Measurements from ENCODE around the gene C2orf69.

C2orf69 gene

DNA sequence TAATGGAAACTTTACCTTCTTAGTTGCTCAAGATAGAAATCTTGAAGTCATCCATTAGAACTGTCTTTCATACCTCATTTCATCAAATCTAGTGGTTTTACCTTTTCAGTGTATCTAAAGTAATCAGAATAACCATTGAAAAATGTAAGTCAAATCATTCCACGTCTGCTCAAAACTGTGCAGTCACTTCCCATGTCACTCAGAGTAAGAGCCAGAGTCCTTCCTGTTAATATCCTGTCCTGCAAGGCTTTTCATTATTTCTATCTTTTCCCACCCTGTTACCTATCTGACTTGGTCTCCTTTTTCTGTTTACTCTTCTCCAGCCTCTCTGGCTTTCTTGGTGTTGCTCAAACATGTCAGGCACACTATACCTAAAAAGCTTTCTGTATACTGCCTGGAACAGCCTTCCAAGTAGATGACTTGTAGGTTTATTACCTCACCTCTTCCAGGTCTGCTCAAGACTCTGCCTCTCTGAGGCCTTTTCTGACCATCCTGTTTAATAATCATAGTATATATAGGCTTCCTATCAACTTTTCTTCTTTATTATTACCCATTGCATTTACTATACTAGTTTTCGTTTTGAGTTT, 3.4 kb downstream of the C2orf69 start:
- DNase-seq (ENCODE audit: low read depth), result no peak

- no peak for DNase-seq (ENCODE audit: low read depth)
Measured at GRCh38 chr2:199916980-199917379, 5.9 kb downstream of the C2orf69 start.

DNA sequence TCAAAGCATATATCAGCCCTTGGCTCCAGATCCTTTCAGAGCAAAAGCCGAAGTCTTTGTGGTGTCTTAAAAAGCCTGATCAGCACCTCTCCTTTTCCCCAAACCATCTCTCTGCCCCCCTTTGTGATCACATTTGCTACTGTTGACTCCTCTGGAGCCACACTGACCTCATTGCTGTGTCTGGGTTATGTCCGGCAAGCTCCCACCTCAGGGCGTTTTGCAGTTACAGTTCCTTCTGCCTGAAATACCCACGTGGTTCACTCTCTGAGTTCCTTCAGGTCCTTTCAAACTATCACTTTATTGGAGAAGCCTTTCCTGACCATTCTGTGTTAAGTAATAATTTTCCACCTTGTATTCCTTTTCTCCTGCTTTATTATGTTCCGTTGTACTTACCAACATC, 11.8 kb downstream of the C2orf69 start:
- DNase-seq (ENCODE audit: low read depth), result no peak

GRCh38 chr2:199923924-199924323, 12.8 kb downstream of the C2orf69 start:
- no peak for DNase-seq (ENCODE audit: low read depth)

- no peak for DNase-seq (ENCODE audit: low read depth)
Measured at GRCh38 chr2:199926806-199927205, 15.7 kb downstream of the C2orf69 start.

GRCh38 chr2:199928226-199928625, 17.1 kb downstream of the C2orf69 start:
- no peak for DNase-seq (ENCODE audit: low read depth)

DNA sequence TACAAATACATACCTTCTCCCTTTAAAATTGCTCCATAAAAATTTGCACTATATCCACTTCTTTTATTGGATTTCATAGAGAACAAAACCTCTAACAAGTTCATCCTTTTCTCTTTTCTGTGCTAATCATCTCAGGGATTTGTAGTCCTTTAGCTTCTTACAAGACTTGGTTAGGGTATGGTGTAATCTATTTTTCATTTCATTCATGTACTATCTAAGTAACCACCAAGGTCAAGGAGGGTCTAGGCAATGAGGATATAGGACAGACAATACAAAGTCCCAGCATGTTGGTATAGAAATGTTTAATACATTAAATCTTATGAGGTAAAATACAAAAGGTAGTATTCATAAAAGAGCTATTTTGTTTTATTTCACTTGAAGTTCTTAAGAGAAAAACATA, 17.5 kb downstream of the C2orf69 start:
- DNase-seq (ENCODE audit: low read depth), result no peak

- no peak for DNase-seq (ENCODE audit: low read depth)
Measured at GRCh38 chr2:199929262-199929661, 18.2 kb downstream of the C2orf69 start.

- DNase-seq (ENCODE audit: low read depth), result no peak
Measured at GRCh38 chr2:199932312-199932855, 21.3 kb downstream of the C2orf69 start.

GRCh38 chr2:199933466-199933865, 22.4 kb downstream of the C2orf69 start:
- DNase-seq (ENCODE audit: low read depth), result no peak

GRCh38 chr2:199936554-199936953, 25.5 kb downstream of the C2orf69 start:
- DNase-seq (ENCODE audit: low read depth), result no peak

GRCh38 chr2:199940373-199940772, 29.3 kb downstream of the C2orf69 start:
- DNase-seq (ENCODE audit: low read depth), result no peak

DNA sequence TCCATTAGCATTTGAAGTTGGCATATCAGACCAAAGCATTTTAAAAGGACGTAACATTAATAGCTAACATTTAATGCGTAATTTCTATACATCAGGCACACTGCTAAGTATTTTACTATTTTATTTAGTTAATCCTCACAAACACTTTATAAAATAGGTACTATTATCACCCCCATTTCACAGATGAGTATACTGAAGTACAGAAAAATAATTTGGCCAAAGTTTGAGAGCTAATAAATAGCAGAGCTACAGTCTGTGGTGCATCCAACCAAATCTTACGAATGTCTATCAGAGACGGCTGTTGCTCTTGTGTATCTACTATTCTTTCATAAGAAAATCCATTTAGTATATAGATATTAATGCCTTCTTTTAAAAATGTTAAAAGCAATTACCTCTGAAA, 32.3 kb downstream of the C2orf69 start:
- no peak for DNase-seq (ENCODE audit: low read depth)

DNA sequence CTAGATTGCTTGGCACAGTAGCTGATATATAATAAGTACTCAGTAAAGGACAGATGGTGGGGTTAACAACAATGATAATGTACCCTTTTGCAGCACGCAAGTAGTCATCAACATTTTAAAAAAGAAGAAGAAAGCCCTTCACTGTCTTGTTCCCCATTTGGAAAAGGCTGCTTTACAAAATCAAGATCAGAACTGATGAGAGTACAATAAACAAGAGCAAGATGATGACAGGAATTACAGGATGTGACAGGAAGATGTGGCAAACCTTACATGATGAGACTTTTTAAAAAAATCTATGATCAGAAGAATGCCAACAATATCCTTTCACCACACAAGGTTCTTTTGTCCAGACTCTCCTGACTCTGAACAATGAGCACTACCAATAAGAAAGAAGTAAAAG, 35.1 kb downstream of the C2orf69 start:
- DNase-seq (ENCODE audit: low read depth), result no peak

DNA sequence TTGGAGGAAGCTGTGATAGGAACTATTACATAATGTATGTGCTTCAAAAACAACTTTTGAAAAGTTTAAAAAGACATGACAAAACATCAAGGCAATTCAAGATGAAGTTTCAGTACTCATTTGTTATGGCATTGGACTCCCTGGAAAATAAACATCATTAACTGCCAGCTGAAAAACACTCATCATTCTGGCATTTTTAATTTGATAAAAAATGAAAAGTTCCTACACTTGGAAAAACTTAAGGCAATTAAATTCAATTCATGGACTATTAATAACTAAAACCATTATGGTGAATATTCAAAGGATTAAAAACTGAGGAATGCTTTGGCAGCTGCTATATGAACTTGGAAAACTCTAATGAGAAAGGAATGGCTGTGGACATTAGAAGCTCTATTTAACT, 35.7 kb downstream of the C2orf69 start:
- no peak for DNase-seq (ENCODE audit: low read depth)

DNA sequence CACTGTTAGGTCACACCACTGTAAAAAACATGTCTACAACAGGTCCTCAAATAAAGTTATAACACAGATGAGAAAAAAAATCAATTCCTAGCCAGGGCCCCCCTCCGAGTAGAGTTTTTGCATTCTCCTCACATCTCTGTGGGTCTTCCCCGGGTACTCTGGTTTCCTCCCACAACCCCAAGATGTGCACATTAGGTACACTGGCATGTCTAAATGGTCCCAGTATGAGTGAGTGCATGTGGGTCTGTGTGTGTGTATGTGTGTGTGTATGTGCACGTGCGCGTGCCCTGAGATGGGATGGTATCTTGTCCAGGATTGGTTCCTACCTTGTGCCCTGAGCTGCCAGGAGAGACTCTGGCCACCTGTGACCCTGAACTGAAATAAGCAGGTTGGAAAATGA, 39.3 kb downstream of the C2orf69 start:
- DNase-seq (ENCODE audit: low read depth), result no peak

DNA sequence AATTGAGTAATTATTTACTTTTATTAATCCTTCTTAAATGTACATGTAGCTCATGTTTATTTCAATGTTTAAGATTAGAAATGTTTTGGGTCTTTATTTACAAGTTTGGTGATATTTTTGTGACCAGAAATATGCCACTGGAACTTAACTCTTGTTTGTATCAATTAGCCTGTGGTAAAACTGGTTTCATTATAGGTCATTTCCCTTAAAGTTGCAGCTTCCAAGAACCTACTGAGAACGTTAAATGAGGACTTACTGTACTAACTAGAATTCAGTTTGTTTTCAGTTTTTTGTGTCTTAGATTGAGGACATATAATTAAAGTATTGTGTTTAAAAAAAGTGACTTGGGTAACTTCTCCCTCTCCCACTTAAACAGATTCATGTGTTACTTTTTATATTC, 39.9 kb downstream of the C2orf69 start:
- DNase-seq (ENCODE audit: low read depth), result no peak

- no peak for DNase-seq (ENCODE audit: low read depth)
Measured at GRCh38 chr2:199955007-199955338, 43.9 kb downstream of the C2orf69 start.

DNA sequence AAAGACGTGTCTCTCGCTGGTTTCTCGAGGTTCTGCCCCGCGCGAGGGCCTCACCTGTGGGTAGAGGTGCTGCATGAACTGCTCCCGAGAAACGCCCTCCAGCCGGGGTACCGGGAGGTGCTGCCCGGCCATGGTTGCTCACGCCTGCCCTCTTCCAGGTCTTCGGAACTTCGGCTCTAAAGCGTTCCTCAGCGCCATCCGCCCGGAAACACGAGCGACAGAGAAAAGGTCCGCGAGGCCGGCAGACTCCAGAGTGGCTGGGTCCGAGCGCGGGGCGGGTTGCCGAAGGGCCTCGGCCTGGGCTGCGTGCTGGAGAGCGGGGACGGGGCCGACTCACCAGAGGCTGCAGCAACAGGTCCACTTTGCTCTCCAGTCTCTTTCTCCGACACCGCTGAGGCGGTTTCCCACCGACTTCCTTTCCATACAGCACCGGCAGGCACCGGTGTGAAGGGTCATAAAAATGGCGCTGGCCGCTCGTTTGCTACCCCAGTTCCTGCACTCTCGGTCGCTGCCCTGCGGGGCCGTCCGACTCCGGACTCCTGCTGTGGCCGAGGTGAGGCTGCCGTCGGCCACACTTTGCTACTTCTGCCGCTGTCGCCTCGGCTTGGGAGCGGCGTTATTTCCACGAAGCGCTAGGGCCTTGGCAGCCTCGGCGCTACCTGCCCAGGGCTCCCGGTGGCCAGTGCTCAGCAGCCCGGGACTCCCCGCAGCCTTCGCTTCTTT, 44.4 kb downstream of the C2orf69 start, which contains the start of the genes MAIP1 and TYW5:
Gene MAIP1 (plus strand): TSS at position 244 of the 723 bp plus-strand sequence. CDS start 217 bp downstream, at position 461.
Gene TYW5 (minus strand): TSS at position 153 of the 723 bp plus-strand sequence. CDS start 21 bp downstream, at position 132.
- peak; percentile 62 for DNase-seq (ENCODE audit: low read depth)

- DNase-seq (ENCODE audit: low read depth), result no peak
Measured at GRCh38 chr2:199956062-199956380, 44.9 kb downstream of the C2orf69 start.

- no peak for DNase-seq (ENCODE audit: low read depth)
Measured at GRCh38 chr2:199958014-199958413, 46.9 kb downstream of the C2orf69 start.

GRCh38 chr2:199962203-199962602, 51.1 kb downstream of the C2orf69 start:
- no peak for DNase-seq (ENCODE audit: low read depth)

GRCh38 chr2:199966405-199966804, 55.3 kb downstream of the C2orf69 start:
- DNase-seq (ENCODE audit: low read depth), result no peak

GRCh38 chr2:199966976-199967375, 55.9 kb downstream of the C2orf69 start:
- DNase-seq (ENCODE audit: low read depth), result no peak

Measured in stimulated activated CD8-positive, alpha-beta memory T cell treated with anti-CD3 and anti-CD28 coated beads, Interleukin-12 subunit alpha, Interleukin-12 subunit beta, amount 100 ng/mL, for 4 hours (primary cell).